PFSK-1 (cell line): Measurements from ENCODE around the gene KCNMB2.

Experiments used
- FOXP2 ChIP-seq: optimal IDR thresholded peaks from 2 replicates; pipeline ENCODE3; 2011; ENCODE audit warnings: borderline replicate concordance, control low read depth, inconsistent platforms; ENCODE audit not compliant: insufficient read depth; ENCODE audit errors: extremely low read length, extremely low read depth
- POLR2AphosphoS5 ChIP-seq: IDR thresholded peaks from 2 replicates; pipeline ENCODE4 v1.6.1; 2012; ENCODE audit warnings: low read depth, mild to moderate bottlenecking, control low read depth, low read length, moderate library complexity
- SIN3A ChIP-seq: IDR thresholded peaks from 2 replicates; pipeline ENCODE4 v1.6.1; 2012; ENCODE audit warnings: mild to moderate bottlenecking, low read length, moderate library complexity, borderline replicate concordance; ENCODE audit not compliant: insufficient read depth
- TAF1 ChIP-seq: IDR thresholded peaks from 2 replicates; pipeline ENCODE4 v1.6.1; 2012; ENCODE audit warnings: low read length, control low read depth, borderline replicate concordance; ENCODE audit not compliant: insufficient read depth
- TF ChIP-seq, protein P1 (sequence below), 2 experiments: IDR thresholded peaks; 2 replicates each; pipeline versions ENCODE4 v1.6.1 to v1.8.0; 2011 to 2012; ENCODE audit warnings: low read depth in 2 of 2, low read length in 2 of 2, control low read depth in 1 of 2, inconsistent platforms in 1 of 2, mild to moderate bottlenecking in 1 of 2, moderate library complexity in 1 of 2; ENCODE audit not compliant: insufficient read depth in 1 of 2

The KCNMB2 gene

DNA sequence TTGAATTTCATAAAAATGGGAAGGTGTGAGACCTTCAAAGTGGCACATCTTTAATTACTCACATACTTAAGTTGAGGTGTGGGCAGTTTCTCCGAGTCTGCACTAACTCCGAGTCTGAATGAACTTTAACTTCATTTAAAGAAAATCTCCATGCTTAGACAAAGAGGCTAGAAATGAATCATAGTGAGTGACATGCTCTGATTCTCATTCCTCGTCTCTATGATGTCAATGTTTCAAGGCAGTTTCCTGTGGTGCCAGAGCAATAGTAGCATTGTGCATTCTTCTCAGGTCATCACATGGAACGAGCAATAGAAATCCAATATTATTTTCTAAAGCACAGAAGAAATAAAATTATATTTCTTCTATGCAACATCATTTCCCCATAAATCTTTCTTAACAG, 224.8 kb downstream of the KCNMB2 start:
- TF ChIP-seq FOXP2 (no peak), POLR2AphosphoS5 (no peak), TAF1 (no peak), SIN3A (no peak)
- TF ChIP-seq, protein P1, sequence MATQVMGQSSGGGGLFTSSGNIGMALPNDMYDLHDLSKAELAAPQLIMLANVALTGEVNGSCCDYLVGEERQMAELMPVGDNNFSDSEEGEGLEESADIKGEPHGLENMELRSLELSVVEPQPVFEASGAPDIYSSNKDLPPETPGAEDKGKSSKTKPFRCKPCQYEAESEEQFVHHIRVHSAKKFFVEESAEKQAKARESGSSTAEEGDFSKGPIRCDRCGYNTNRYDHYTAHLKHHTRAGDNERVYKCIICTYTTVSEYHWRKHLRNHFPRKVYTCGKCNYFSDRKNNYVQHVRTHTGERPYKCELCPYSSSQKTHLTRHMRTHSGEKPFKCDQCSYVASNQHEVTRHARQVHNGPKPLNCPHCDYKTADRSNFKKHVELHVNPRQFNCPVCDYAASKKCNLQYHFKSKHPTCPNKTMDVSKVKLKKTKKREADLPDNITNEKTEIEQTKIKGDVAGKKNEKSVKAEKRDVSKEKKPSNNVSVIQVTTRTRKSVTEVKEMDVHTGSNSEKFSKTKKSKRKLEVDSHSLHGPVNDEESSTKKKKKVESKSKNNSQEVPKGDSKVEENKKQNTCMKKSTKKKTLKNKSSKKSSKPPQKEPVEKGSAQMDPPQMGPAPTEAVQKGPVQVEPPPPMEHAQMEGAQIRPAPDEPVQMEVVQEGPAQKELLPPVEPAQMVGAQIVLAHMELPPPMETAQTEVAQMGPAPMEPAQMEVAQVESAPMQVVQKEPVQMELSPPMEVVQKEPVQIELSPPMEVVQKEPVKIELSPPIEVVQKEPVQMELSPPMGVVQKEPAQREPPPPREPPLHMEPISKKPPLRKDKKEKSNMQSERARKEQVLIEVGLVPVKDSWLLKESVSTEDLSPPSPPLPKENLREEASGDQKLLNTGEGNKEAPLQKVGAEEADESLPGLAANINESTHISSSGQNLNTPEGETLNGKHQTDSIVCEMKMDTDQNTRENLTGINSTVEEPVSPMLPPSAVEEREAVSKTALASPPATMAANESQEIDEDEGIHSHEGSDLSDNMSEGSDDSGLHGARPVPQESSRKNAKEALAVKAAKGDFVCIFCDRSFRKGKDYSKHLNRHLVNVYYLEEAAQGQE (IDR thresholded peaks at IDR 0.05; ENCODE audit: insufficient read depth in 1 of 2, low read depth in 2 of 2, low read length in 2 of 2) = no peak

DNA sequence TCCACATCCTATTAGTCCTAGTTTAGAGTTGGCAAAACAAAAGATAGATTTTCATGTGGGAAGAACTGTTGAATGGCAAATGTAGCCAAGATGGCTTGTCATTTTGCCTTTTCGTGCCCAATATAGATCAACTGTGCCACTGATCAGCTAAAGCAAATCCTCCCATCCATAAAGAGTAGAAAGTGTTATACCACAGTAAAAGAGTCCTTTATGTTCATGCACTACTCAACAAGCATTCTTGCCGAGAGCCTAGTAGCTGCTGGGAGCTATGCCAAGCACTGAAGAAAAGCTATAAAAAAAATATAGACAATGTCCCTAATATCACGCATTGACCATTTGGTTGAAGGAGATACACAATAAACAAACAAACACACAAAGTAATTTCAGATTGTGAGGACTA, 225.2 kb downstream of the KCNMB2 start:
- TF ChIP-seq, protein P1 (IDR thresholded peaks at IDR 0.05; ENCODE audit: insufficient read depth in 1 of 2, low read depth in 2 of 2, low read length in 2 of 2) = no peak
- TF ChIP-seq FOXP2 (no peak), POLR2AphosphoS5 (no peak), TAF1 (no peak), SIN3A (no peak)

DNA sequence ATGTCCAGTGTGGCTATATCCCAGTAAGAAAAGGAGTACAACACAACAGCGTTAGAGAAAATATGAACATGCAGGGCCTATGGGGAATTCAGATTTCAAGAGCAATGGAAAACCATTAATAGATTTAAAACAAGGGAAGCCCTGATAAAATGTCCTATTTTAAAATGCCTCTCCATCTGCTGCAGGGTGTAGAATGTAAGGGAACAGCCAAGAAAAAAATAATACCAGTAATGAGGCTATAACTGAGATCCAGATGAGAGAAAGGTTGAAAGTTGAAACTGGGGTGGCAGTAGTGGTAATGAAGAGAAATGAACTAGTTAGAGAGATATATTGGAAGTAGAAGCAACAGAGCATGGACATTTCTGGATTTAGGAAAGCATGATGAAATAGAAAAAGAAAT, 226.1 kb downstream of the KCNMB2 start:
- no peak for TF ChIP-seq FOXP2
- TF ChIP-seq POLR2AphosphoS5 = no peak
- TF ChIP-seq TAF1 = no peak
- TF ChIP-seq, protein P1 (IDR thresholded peaks at IDR 0.05; ENCODE audit: insufficient read depth in 1 of 2, low read depth in 2 of 2, low read length in 2 of 2) = no peak
- TF ChIP-seq SIN3A = no peak

DNA sequence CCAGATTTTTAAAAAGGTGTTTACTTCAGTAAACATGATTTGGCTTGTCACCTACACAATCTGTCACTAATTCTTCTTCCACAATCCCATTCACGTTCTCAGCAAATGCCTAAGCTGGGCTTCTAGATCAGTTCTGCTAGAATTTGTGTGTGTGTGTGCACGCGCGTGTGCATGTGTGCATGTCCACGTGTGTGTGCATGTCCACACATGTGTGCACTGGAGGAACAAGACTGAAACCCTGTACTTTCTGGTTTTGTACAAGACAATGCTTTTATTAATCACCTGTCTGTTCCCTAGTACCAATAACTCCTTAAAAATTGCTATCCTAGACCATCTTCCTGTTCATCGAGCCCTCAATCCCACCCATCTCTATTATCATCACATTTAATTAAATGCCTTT, 229.2 kb downstream of the KCNMB2 start:
- no peak for TF ChIP-seq POLR2AphosphoS5
- no peak for TF ChIP-seq FOXP2
- no peak for TF ChIP-seq TAF1
- TF ChIP-seq, protein P1 (IDR thresholded peaks at IDR 0.05; ENCODE audit: insufficient read depth in 1 of 2, low read depth in 2 of 2, low read length in 2 of 2) = no peak
- TF ChIP-seq SIN3A = no peak

DNA sequence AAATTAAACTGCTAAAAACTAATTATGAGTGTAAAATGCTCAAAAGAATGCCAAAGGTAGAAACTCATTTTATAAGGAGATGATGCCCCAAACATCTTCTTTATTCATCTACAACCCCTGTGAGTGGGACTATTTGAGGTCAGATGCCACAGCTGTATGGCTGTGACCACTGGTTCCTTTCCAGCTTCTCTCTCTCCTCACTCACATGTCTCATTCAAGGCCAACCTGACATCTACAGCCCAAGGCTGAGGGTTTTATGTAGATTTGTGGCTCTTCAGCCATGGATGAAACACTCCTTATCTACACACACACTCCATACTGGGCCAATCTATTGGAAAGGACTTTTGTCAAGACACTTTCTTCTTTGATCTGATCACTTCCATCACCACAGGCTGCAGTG, 231.3 kb downstream of the KCNMB2 start:
- TF ChIP-seq FOXP2 = no peak
- TF ChIP-seq SIN3A = no peak
- TF ChIP-seq, protein P1 (IDR thresholded peaks at IDR 0.05; ENCODE audit: insufficient read depth in 1 of 2, low read depth in 2 of 2, low read length in 2 of 2) = no peak
- no peak for TF ChIP-seq POLR2AphosphoS5
- no peak for TF ChIP-seq TAF1
